ENCODE measurements around the gene CACNA2D2. TPM values are rescaled to one million over a fixed set of nuclear protein-coding genes. Genes with fewer than 3 reads are reported as not detected.

CACNA2D2 gene
- total and polyA plus RNA-seq, 4 donors, result 28.2 to 111 (median 69.1) TPM

- TF ChIP-seq CTCF (IDR thresholded peaks at IDR 0.05; ENCODE audit: control extremely low read depth, extremely low read depth), result no peak
- Histone ChIP-seq H3K9me3 (ENCODE audit: control insufficient read depth in 4 of 4, insufficient read depth in 3 of 4, low read length in 3 of 4) (peaks cover 0 to 4% (median 0%) of the 10 kb centered on the region in 4 donors), H3K9ac (ENCODE audit: insufficient read depth in 1 of 2, low read length in 2 of 2) (no peak overlapping the region), H3K36me3 (ENCODE audit: control insufficient read depth in 4 of 4, insufficient read depth in 4 of 4, low read length in 4 of 4) (peaks cover 0 to 2% (median 0%) of the 10 kb centered on the region in 4 donors), H3K4me1 (ENCODE audit: control insufficient read depth in 5 of 5, insufficient read depth in 5 of 5, low read length in 5 of 5) (peaks cover 0 to 28% (median 14%) of the 10 kb centered on the region in 5 donors), H3K27ac (ENCODE audit: low read depth in 1 of 2, low read length in 1 of 2) (no peak overlapping the region), H3K4me3 (no peak overlapping the region), H3K27me3 (ENCODE audit: control insufficient read depth in 3 of 3, insufficient read depth in 3 of 3, low read length in 2 of 3) (no peaks in the 10 kb centered on the region)
- WGBS, 2 donors, result 80 to 84% methylated on average over 31 of the region's 31 CpGs
- no peak for ATAC-seq (ENCODE audit: insufficient read depth, low FRiP score)
- peak in 2 of 3 donors; percentile 36 to 58 for DNase-seq
Observed at GRCh38 chr3:50455161-50456018, 48.0 kb downstream of the CACNA2D2 start.

- H3K4me3 ChIP-seq, result no peak overlapping the region
- ATAC-seq (ENCODE audit: insufficient read depth, low FRiP score), result no peak
- H3K36me3 ChIP-seq (ENCODE audit: control insufficient read depth in 4 of 4, insufficient read depth in 4 of 4, low read length in 4 of 4), result peaks cover 0 to 2% (median 0%) of the 10 kb centered on the region in 4 donors
- WGBS, 2 donors, result 83 to 94% methylated on average over 10 of the region's 10 CpGs
- no peak overlapping the region for H3K9ac ChIP-seq (ENCODE audit: insufficient read depth in 1 of 2, low read length in 2 of 2)
- TF ChIP-seq CTCF (IDR thresholded peaks at IDR 0.05; ENCODE audit: control extremely low read depth, extremely low read depth), result no peak
- no peaks in the 10 kb centered on the region for H3K27me3 ChIP-seq (ENCODE audit: control insufficient read depth in 3 of 3, insufficient read depth in 3 of 3, low read length in 2 of 3)
- no peak overlapping the region for H3K27ac ChIP-seq (ENCODE audit: low read depth in 1 of 2, low read length in 1 of 2)
- H3K9me3 ChIP-seq (ENCODE audit: control insufficient read depth in 4 of 4, insufficient read depth in 3 of 4, low read length in 3 of 4), result peaks cover 0 to 4% (median 0%) of the 10 kb centered on the region in 4 donors
- H3K4me1 ChIP-seq (ENCODE audit: control insufficient read depth in 5 of 5, insufficient read depth in 5 of 5, low read length in 5 of 5), result peaks cover 0 to 34% (median 14%) of the 10 kb centered on the region in 5 donors
- DNase-seq, result peak in 1 of 3 donors; percentile 39
Observed at GRCh38 chr3:50454481-50455070, 48.9 kb downstream of the CACNA2D2 start.

- ATAC-seq (ENCODE audit: insufficient read depth, low FRiP score), result no peak
- 84 to 92% methylated on average over 10 to 13 of the region's 13 CpGs for WGBS, 2 donors
- peaks cover 0 to 2% (median 0%) of the 10 kb centered on the region in 4 donors for H3K36me3 ChIP-seq (ENCODE audit: control insufficient read depth in 4 of 4, insufficient read depth in 4 of 4, low read length in 4 of 4)
- H3K27me3 ChIP-seq (ENCODE audit: control insufficient read depth in 3 of 3, insufficient read depth in 3 of 3, low read length in 2 of 3), result no peaks in the 10 kb centered on the region
- no peak overlapping the region for H3K9ac ChIP-seq (ENCODE audit: insufficient read depth in 1 of 2, low read length in 2 of 2)
- H3K27ac ChIP-seq (ENCODE audit: low read depth in 1 of 2, low read length in 1 of 2), result no peak overlapping the region
- H3K9me3 ChIP-seq (ENCODE audit: control insufficient read depth in 4 of 4, insufficient read depth in 3 of 4, low read length in 3 of 4), result peaks cover 0 to 4% (median 0%) of the 10 kb centered on the region in 4 donors
- DNase-seq, result no peak
- peaks cover 0 to 35% (median 17%) of the 10 kb centered on the region in 5 donors for H3K4me1 ChIP-seq (ENCODE audit: control insufficient read depth in 5 of 5, insufficient read depth in 5 of 5, low read length in 5 of 5)
- H3K4me3 ChIP-seq, result no peak overlapping the region
- TF ChIP-seq CTCF (IDR thresholded peaks at IDR 0.05; ENCODE audit: control extremely low read depth, extremely low read depth), result no peak
Observed at GRCh38 chr3:50453907-50454306, 49.5 kb downstream of the CACNA2D2 start.

All from lung (tissue), 12 donors.